ENCODE measurements around the gene RNASEH2B.

Gene RNASEH2B

DNA sequence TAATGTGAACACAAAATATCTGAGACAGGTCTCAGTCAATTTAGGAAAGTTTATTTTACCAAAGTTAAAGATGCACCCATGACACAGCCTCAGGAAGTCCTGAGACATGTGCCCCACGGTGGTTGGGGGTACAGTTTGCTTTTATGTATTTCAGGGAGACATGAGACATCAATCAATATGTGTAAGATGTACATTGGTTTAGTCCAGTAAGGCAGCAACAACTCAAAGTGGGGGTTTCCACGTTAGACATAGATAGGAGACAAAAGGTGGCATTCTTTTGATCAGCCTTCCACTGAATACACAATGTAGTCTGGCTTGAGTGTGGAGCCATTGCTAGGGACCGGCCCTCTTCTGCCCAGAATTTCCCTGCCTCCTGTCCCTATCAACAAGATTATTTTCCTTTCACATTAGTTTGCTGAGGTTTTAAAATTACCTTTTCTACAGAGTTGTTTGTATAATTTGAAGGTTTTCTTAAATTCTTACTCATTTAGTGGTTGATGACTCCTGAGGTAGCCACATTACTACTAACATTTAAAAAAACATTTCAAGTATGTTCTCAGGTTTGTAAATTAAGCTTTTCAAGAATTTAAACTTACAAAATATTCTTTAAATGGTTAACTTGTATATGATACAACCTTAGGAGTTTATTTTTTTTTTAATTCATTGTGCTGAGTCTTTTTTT lies 33.2 kb downstream of the RNASEH2B start:
- DNase-seq = no peak

DNA sequence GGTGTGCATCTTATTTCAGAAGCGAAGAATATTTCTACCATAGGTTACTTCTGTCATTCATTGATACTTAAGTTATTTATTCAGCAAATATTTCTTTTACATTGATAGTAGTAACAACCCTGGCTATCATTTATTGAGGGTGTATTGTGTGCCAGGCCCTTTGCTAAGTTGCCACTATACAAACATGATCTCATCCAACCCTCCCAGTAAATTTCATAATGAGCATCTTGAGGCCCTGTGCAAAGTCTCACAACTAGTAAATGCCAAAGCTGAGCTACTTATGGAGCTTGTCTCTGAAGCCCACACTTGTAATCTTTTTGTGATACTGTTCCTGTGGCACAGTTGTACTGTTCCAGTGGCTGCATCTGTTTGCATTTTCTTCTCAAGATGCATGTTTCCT lies 36.1 kb downstream of the RNASEH2B start:
- no peak for DNase-seq

DNA sequence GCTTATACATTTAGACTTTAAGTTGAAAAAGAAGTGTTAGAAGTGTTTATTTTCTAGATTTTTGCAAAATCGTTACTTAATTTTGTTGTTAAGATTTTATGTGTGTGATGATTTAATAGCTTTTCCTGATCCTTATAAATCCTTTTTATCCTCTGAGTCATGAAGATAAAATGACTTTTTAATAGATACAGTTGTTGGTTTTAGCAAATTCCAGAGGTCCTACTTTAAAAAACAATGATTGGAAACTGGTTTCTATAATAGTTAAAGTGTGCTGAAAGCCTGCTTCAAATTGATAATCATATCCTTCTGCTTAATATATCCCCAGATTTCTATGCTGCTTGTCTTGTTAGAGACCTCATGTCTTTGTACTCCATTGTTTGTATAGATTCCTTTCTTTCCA lies 39.0 kb downstream of the RNASEH2B start:
- peak; percentile 54 for DNase-seq

DNA sequence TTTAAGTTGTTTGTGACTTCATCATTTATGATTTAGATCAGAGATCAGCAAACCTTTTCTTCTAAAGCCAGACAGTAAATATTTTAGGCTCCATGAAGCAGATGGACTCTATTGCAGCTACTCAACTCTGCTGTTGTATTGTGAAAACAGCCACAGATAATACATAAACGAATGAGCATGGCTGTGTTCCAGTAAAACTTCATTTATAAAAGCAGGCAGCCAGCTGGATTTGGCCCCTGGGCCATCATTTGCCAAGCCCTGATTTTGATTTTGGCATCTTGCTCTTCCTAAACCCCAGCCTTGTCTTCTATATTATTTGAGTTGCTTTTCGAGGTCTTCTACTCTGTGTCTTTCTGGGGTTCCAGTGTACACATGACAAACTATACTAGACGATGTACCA lies 41.3 kb downstream of the RNASEH2B start:
- DNase-seq = peak; percentile 10

DNA sequence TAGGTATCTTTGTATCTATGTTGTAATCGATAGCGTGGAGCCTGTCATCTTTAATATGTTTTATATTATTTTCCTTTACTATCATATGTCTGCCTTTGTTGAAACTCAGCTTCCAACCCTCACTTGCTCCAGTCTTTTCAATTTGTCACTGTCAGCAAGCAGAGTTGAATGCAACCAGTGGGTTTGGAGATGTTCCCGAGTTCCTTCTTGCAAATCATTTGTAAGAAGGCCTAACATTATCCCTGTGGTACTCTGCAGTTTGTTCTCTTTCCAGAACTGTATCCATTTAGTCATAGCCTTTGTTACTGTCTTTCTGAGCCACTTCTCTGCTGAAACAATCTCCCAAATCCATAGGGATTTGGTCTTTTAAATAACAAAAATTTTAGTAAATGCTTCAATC lies 41.8 kb downstream of the RNASEH2B start:
- peak; percentile 86 for DNase-seq

DNA sequence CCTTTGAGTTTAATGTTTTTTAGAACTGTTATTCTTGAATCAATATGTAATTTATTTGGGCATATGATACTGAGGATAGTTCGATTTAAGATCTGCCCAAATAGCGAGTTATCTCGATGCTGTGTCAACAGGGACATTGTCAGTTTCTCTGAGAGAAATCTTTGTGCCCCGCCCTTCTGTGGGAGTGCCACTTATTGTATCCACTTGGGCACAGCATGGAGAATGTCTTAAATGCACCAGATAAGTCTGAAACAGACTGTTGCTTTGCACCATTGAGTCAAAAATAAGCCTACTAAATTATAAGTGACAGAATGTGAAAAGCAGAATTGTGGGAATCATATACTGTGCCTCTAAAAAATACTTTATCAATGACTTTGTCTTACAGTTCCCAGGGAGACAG lies 45.6 kb downstream of the RNASEH2B start:
- no peak for DNase-seq

DNA sequence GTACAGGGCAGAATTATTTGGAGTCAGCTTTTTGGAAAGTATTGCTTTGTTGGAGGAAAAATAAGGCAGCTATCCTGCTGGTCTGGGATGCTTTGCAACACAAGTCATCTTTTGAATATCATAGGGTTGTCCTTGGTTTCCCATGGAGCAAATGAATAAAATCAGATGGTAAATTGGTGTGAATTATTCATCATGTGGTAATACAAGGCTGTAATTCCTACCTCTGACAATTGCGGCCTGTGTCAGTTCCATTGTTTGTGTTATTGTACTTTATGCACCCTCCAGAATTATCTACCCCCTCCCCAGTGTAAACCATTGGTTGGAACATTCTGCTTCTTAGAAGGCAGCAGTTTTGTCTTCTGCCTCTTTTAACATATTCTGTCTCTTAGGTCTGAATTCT lies 46.2 kb downstream of the RNASEH2B start:
- no peak for DNase-seq

DNA sequence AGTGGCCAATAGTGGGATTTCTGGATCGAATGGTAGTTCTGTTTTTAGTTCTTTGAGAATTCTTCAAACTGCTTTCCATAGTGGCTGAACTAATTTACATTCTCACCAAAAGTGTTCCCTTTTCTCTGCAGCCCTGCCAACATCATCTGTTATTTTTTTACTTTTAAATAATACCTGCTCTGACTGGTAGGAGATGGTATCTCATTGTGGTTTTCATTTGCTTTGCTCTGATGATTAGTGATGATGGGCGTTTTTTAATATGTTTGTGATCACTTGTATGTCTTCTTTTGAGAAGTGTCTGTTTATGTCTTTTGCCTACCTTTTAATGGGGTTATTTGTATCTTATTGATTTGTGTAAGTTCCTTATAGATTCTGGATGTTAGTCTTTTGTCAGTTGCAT lies 48.0 kb downstream of the RNASEH2B start:
- no peak for DNase-seq

DNA sequence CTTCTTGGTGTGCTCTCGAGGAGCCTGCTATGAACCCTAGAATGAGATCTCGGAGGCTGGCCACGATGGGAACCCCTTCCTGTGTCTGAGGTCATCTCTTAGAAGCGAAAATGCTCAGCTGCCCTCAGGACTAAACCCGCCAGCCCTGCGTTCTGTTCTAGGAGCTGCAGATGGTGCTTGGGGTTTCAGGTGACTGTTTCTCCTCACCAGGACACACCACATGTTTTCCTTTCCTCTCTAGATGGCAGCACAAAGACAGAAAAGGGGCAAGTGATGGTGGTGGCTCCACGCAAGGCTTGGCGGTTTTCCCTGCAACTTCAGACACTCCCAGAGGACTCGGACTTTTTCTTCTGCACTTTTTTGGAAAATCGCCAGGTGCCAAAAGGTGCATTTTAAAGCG lies 60.1 kb downstream of the RNASEH2B start:
- DNase-seq = peak; percentile 10

DNA sequence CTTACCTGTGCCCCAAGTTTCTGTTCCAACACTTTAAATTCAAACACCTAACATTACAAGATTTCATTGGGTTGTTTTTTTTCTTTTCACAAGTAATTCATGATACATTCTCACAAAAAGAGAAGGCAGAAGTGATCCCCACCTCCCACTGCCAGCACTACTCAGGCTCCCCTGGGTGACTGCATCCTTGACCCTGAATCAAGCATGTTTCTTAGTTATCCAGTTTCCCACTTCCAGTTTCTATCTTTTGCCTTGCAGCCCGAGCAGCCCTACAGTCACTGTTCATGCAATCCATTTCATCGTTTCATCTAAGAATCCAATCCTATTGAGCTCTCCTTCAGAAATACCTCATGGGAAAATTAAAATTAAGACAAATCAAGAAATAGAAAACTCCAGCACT lies 61.4 kb downstream of the RNASEH2B start:
- no peak for DNase-seq

DNA sequence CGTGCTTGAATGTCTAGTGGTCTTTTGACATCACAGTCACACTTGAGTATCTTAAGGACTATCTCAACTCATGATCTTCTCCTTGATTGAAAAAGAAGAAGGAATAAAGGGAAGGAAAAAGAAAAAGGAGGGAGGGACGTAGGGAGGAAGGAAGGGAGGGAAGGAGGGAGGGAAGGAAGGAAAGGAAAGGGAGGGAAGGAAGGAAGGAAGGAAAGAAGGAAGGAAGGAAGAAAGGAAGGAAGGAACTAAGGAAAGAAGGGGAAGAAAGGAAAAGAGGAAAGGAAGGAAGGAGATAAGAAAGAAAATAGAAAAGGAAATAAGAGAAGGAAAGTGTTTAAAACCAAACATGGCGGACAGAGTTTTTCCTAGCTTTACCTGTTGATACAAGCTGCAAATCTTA lies 64.7 kb downstream of the RNASEH2B start:
- DNase-seq = no peak

DNA sequence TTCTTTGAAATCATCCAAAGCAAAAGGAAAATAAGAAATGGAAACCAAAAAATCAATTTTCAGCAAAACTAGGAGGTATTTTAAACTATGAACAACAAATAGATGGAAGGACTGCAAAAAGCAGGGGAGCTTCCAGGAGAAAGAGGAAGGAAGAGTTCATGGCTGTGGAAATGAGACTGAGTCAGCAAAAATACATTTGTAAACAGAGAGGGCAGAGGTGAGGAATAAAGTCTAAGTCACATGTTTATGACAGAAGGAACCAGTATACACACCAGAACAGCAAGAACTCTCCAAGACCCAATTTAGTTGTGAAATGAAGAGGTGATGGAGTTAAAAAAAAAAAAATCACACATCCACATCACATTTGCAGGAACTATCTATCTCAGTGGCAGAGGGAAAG lies 69.6 kb downstream of the RNASEH2B start:
- DNase-seq = no peak

DNA sequence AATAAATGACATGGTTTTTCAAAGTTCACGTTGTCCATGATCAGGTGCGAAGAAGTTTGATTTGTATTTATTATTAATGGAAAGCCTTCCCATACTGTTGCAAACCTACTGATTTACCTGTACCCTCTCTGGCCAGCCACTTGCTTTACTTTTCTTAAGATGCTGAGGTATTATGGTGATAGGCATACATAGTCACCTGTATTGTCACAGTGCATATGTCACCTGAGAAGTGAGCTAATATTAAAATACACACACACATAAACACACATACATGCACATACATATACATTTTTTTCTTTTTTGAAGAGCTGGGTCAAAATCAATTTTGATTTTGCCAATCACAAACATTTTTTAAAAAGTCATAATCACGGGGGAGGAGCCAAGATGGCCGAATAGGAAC lies 72.1 kb downstream of the RNASEH2B start:
- no peak for DNase-seq

DNA sequence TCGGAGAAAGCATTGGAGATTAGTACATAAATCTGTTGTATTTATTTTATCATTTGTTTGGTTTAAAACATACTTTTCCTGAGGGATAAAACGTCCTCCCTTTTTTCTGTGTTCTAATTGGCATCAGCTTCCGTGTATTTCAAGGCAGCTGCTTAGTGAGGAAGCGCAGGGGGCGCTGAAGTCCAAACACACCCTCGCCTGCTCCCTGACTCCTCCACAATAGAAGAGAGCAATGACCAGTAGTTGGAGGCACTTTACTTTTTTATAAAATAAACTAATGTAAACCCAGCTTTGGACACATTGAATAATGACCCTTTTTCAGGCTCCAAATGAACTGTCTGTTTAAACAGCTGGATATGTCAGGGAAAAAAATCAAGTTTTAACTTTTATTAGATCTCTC lies 79.9 kb downstream of the RNASEH2B start:
- no peak for DNase-seq

DNA sequence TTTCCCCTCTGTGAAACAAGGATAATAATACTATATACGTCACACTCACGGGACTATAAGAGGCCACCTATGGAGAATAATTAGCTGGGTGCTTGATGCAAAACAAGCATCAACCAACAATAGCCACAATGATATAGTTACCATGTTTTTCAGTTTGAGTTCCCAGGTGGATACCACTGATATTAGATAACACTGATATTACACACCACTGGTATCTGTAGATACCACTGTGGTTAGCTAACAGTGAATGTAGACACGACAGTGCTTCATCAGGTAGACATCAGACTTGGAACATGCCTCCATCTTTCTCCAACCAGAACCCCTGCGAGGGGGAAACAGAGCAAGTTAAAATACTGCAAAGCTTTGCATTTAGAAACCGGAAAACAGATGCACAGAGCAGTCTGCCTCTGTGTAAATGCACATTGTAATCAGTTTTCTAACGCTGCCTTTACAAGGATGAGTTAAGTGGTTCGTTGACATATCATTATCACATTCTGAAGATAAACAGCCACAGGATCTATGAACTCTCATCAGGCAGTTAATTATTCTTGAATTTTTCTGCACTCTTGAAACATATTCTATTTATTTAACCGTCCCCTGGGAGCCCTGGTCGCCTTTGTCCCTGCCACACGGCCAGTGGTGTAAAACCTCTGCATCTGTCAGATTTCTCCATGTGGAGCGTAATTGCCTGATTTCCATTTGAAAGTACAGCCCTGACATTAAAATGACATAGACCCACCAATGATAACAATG lies 80.7 kb downstream of the RNASEH2B start:
- DNase-seq = no peak

DNA sequence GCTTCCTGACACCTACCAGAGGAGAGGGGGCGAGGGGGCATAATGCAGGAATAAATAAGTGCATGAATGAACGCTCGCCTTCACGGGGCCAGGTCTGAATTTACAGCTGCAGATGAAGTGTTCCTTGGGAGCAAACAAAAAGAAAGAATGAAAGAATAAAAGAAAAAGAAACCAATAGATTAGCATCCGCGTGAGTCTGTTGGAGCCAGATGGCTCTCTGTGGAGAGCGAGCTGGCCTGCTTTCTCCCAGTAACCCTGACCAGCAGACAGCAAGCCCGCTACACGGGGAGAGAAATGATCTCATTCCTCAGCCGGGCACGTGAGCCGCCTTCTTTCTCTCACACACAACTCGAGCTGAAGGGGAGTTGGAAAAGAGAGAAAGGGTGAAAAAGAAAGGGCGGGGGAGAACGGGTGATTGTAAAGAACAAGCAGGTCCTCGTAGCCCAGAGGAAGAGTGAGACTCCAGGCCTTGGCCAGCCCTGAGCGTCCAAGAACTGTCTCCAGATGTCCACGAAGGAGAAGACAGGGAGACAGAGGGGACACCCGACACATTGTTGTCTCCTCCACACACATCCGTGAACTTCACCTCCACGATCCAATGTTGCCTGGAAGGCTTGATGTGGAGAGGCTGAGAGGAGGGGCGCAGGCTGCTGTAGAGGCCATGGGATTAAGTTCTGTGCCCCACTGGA lies 81.4 kb downstream of the RNASEH2B start:
- peak; percentile 46 for DNase-seq

DNA sequence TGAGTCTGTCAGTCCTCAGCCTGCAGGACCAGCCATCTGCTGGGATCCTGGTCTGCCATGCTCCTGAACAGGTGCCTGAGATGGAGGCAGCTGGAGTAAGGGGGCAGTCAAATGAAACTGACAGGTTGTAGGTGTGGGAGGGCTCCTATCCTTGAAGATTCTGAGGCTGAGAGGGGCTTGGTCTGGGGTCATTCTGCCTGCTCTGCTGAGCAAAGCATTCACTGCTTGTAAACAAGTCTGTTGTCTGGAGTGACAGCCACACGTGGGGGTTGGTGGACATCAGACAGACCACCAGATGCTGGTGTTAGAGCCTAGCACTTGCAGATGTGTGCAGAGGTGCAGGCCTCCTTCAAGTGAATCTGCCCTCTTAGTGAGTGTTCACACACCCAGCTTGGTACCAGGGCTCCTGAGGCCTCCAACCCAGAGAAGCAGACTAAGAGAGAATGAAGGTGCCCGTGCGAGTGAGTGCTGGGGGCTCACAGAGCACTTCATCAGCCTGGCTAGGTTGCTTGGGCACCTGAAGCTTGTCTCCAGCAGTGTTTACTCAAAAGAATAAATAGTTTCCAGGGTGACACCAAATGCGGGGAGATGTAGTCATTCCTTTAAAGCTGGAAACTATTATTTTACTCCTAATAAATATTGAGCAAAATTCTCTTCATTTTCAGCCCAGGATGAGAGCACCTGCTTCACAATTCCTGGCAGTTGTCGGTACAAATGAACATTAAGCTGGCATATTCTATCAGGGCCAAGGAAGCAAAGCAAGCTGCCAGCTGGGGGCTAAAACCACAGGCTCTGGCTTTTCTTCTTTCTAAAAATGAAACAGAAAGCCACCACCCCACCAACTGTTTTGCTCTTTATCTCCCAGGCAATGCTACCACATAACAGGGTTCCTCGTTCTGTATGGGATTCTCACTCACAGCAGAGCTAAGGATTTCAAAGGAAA lies 82.3 kb downstream of the RNASEH2B start:
- no peak for DNase-seq

DNA sequence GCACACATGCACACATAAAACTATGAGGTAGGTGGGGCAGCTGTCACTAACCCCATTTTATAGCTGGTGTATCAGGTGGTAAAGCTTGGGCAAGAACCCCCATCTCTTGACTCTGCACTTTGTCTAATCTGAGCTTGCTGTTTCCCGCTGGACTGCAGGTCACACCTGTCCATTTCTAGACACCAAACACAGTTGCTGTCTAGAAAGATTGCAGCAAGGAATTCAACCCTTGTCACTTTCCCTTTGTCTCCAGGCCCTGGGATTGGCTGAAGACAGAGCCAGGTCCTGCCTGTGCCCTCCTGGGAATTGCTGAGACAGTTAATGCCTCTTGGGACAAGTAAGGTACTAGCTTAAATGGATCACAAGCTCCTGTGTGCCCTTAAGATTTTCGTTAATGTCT lies 83.8 kb downstream of the RNASEH2B start:
- DNase-seq = no peak

DNA sequence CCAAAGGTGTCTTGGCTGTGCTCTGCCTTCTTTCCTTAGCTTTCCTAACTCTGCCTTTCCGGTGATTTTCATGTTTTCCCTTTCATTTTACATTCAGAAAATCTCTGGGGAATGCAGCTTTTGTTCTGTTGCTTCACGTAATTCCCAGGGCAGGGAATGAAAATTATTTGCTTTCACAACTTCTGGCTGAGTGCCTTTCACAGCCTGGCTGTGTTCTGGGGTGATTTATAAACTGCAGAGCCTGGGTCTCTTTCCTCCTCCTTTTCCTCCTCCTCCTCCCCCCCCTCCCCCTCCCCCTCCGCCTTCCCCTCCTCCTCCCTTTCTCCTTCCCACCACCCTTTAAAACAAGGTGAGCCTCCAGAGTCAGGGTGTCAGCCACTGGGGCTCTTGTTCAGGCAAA lies 84.3 kb downstream of the RNASEH2B start:
- peak; percentile 46 for DNase-seq

DNA sequence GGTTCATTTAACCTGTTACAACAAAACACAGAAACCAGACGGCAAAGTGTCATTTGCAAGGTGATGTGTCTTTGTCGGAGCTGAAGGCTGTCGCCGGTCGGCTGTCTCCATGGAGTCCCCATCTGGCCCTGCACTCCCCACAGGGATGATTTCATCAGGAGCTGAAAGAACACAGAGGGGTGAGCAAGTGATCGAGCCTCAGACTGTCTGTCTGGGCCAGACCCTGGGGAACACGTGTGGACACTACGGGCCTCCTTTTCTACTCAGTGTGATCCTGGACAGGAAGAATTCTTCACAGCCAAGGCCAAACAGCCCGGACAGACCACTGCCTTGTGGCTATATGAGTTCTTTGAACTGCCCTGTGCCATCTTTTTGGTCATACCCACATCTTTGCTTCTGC lies 85.1 kb downstream of the RNASEH2B start:
- no peak for DNase-seq

DNA sequence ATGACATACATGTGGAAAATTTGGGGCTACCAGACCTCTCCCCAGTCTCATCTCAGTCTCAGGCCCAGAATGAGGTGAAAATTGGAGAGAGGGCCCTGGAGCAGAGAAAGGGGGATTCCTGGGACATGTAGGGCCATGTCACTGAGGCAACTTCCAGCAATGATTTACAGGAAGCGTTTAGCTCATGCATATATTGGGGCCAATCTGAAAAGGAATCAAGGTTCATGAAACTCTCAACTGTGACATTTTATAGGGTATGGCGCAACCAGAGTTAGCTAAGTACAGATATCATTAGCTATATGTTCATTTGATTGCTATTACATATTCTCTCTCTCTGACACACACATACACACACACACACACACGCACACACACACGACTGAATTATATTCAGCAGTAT lies 86.3 kb downstream of the RNASEH2B start:
- no peak for DNase-seq

DNA sequence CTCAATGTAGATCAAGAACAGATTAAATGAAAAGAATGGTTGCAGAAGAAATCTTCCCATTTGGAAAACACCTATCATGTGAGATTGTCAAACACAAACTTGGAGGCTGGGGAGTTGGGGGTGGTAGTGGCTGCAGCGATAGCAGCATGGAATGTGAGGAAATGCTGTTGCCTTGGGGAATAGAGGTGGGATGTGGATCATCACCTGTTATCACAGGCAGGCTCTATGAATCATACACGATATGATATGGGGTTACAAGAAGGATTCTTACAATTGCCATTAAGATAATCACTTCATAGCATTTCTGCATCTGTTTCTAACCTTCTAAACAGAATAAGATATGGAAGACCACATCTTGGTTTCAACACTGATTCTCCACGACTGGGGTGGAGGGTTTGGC lies 88.7 kb downstream of the RNASEH2B start:
- no peak for DNase-seq

DNA sequence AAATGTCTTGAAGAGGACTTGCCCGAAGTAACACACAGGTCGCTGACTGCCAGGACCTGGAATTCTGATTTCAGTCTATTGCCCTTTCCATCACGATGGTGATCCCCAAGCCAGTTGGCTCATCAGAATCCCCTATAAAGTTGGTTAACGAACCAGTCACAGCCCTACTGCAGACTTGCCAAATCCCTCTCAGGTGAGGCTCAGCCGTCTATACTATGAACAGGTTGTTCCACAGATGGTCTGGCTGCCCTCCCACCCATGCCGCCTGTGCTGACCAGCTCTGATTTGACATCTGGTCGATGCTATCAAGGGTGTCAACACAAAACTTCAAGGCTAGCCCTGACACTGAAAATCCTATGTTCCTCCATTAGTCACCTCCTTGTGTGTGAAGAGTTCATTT lies 90.0 kb downstream of the RNASEH2B start:
- DNase-seq = no peak
